ENCODE results near the gene AAK1. TPM values are rescaled to one million over a fixed set of nuclear protein-coding genes. Genes with fewer than 3 reads are reported as not detected.
"Not testable (repeated sequence)": the region's sequence is repeated elsewhere in the genome, so short reads cannot be mapped to it uniquely, and the experiment has no call there.

AAK1 gene
- total RNA-seq, 1 experiment from 2014 or later: 75.8 TPM

GRCh38 chr2:69577467-69578197 is 65.9 kb downstream of the AAK1 start:
- Mint-ChIP-seq H3K4me3 (ENCODE audit: unreplicated experiment) (no peak overlapping the region), H3K4me1 (ENCODE audit: insufficient read depth, unreplicated experiment) (peaks cover 36% of the 10 kb centered on the region), H3K9me3 (ENCODE audit: unreplicated experiment) (no peaks in the 10 kb centered on the region), H3K36me3 (ENCODE audit: insufficient read depth, unreplicated experiment) (peaks cover 5% of the 10 kb centered on the region), H3K27me3 (ENCODE audit: insufficient read depth, unreplicated experiment) (no peaks in the 10 kb centered on the region), H3K27ac (ENCODE audit: low read depth, unreplicated experiment) (no peak overlapping the region)
- TF ChIP-seq CTCF (IDR thresholded peaks at IDR 0.05; ENCODE audit: unreplicated experiment): no peak
- POLR2A ChIA-PET: interaction anchor here (0.9 to 1.0 kb wide), 2 partner anchors 9 to 12 kb away, joined by 3 read pairs; no protein-coding TSS in a partner anchor
- DNase-seq (ENCODE audit: unreplicated experiment): no peak
- BruUV-seq (replicated peaks): no TSS peak
- intact Hi-C loops (cut with micrococcal nuclease): no loop called here
- CTCF ChIA-PET: no interaction called here

- CTCF ChIA-PET: no interaction called here
- DNase-seq (ENCODE audit: unreplicated experiment): no peak
- POLR2A ChIA-PET: interaction anchor here (0.7 to 1.5 kb wide), 3 partner anchors 11 to 67 kb away, joined by 3 to 4 read pairs (median 3); partner anchors contain the start of gene AAK1
- TF ChIP-seq CTCF (IDR thresholded peaks at IDR 0.05; ENCODE audit: unreplicated experiment): no peak
- Mint-ChIP-seq H3K27me3 (ENCODE audit: insufficient read depth, unreplicated experiment) (no peaks in the 10 kb centered on the region), H3K36me3 (ENCODE audit: insufficient read depth, unreplicated experiment) (peaks cover 5% of the 10 kb centered on the region), H3K4me1 (ENCODE audit: insufficient read depth, unreplicated experiment) (peaks cover 29% of the 10 kb centered on the region), H3K9me3 (ENCODE audit: unreplicated experiment) (no peaks in the 10 kb centered on the region), H3K27ac (ENCODE audit: low read depth, unreplicated experiment) (no peak overlapping the region), H3K4me3 (ENCODE audit: unreplicated experiment) (no peak overlapping the region)
- no TSS peak for BruUV-seq (replicated peaks)
- intact Hi-C loops (cut with micrococcal nuclease): no loop called here
These were observed 66.7 kb downstream of the AAK1 start for GRCh38 chr2:69576880-69577279.

GRCh38 chr2:69575926-69576325 is 67.6 kb downstream of the AAK1 start:
- Mint-ChIP-seq H3K27me3 (ENCODE audit: insufficient read depth, unreplicated experiment) (no peaks in the 10 kb centered on the region), H3K27ac (ENCODE audit: low read depth, unreplicated experiment) (no peak overlapping the region), H3K4me1 (ENCODE audit: insufficient read depth, unreplicated experiment) (peaks cover 34% of the 10 kb centered on the region), H3K9me3 (ENCODE audit: unreplicated experiment) (no peaks in the 10 kb centered on the region), H3K36me3 (ENCODE audit: insufficient read depth, unreplicated experiment) (peaks cover 5% of the 10 kb centered on the region), H3K4me3 (ENCODE audit: unreplicated experiment) (no peak overlapping the region)
- TF ChIP-seq CTCF (IDR thresholded peaks at IDR 0.05; ENCODE audit: unreplicated experiment): no peak
- no TSS peak for BruUV-seq (replicated peaks)
- ChIA-PET POLR2A (interaction anchor here (1.5 kb wide), 1 partner anchor 68 kb away, joined by 4 read pairs; the partner anchor contains the start of gene AAK1), CTCF (interaction anchor here (0.6 kb wide), 2 partner anchors 183 to 1568 kb away, joined by 3 read pairs; no protein-coding TSS in a partner anchor)
- intact Hi-C loops (cut with micrococcal nuclease): no loop called here
- DNase-seq (ENCODE audit: unreplicated experiment): no peak

- H3K9me3 Mint-ChIP-seq (ENCODE audit: unreplicated experiment); CTCF ChIA-PET: not testable (repeated sequence)
- POLR2A ChIA-PET: interaction anchor here (1.5 kb wide), 1 partner anchor 69 kb away, joined by 4 read pairs; the partner anchor contains the start of gene AAK1
These were observed 68.2 kb downstream of the AAK1 start for GRCh38 chr2:69575371-69575770.

More at GRCh38 chr2:69575371-69575770, 68.2 kb downstream of the AAK1 start:
- intact Hi-C loops (cut with micrococcal nuclease); H3K4me3 Mint-ChIP-seq (ENCODE audit: unreplicated experiment); BruUV-seq (replicated peaks); H3K27me3 Mint-ChIP-seq (ENCODE audit: insufficient read depth, unreplicated experiment); H3K36me3 Mint-ChIP-seq (ENCODE audit: insufficient read depth, unreplicated experiment); DNase-seq (ENCODE audit: unreplicated experiment); H3K27ac Mint-ChIP-seq (ENCODE audit: low read depth, unreplicated experiment): not testable (repeated sequence)
- H3K4me1 Mint-ChIP-seq (ENCODE audit: insufficient read depth, unreplicated experiment): peaks cover 39% of the 10 kb centered on the region

Data from MCF 10A (cell line).